Testis (tissue), 2 donors: ENCODE measurements around the gene PIGM.

Experiments
- POLR2A ChIP-seq: fragments of 450-650 bp; IDR thresholded peaks from one replicate; pipeline ENCODE4 v1.6.1; 2017; ENCODE audit warnings: antibody characterized with exemption, mild to moderate bottlenecking, moderate library complexity
- TF ChIP-seq, protein P1 (sequence below), 3 experiments: fragments of 450-650 bp in 2 of 3; fragments of 200-600 bp in 1 of 3; sonication (generic) in 1 of 3; IDR thresholded peaks; one replicate each; pipeline ENCODE4 v1.5.1; 2016 to 2019; ENCODE audit warnings: antibody characterized with exemption in 3 of 3, mild to moderate bottlenecking in 2 of 3, moderate library complexity in 1 of 3

DNA sequence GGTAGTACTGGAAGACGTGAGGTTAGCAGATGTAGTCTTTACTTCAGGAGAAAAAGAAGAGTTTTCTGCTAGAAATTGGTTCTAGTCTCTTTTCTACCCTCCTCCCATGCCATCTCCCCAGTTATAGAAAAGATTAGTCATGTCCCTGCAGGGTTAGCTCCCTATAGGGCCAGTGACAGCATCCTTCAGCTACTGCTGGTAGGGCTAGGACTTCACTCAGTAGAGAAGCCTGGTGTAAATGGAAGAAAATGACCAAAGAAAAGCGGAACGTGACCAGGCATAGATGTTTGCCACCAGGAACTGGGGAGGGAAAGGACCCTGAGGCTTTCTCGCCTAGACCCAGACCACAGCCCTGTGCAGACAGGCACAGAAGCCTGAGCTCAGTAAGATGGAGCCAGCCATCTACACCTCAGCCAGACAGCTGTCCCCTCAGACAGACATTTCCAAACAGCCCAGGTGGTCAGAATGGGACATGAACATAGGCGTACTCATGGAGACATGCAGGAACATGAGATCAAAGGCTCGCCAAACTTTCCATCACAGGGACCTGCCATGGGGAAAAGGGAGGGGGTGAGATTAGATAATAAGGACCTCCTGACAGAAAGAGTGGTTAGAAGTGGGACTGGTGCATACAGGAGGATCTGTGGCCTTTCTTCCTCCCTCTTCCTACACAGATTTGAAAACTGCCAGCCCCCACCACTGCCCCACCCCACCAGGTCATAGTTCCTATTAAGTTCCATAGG is 54.3 kb downstream of the PIGM start:
- no peak for TF ChIP-seq POLR2A
- TF ChIP-seq, protein P1, sequence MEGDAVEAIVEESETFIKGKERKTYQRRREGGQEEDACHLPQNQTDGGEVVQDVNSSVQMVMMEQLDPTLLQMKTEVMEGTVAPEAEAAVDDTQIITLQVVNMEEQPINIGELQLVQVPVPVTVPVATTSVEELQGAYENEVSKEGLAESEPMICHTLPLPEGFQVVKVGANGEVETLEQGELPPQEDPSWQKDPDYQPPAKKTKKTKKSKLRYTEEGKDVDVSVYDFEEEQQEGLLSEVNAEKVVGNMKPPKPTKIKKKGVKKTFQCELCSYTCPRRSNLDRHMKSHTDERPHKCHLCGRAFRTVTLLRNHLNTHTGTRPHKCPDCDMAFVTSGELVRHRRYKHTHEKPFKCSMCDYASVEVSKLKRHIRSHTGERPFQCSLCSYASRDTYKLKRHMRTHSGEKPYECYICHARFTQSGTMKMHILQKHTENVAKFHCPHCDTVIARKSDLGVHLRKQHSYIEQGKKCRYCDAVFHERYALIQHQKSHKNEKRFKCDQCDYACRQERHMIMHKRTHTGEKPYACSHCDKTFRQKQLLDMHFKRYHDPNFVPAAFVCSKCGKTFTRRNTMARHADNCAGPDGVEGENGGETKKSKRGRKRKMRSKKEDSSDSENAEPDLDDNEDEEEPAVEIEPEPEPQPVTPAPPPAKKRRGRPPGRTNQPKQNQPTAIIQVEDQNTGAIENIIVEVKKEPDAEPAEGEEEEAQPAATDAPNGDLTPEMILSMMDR (IDR thresholded peaks at IDR 0.05): no peak
